Skeletal muscle tissue (tissue), 4 donors: ENCODE results near the gene BTRC. TPM values are rescaled to one million over a fixed set of nuclear protein-coding genes. Genes with fewer than 3 reads are reported as not detected.
"Not testable (repeated sequence)": the region's sequence is repeated elsewhere in the genome, so short reads cannot be mapped to it uniquely, and the experiment has no call there.

Experiments used
- H3K27ac ChIP-seq: one replicate; pipeline ENCODE4 v1.7.0; 2013; ENCODE audit warnings: mild to moderate bottlenecking, low read depth, low read length, inconsistent platforms
- H3K27me3 ChIP-seq, 3 donors: one replicate each; pipeline ENCODE4 v1.7.0; 2013; ENCODE audit warnings: low read length in 3 of 3; ENCODE audit not compliant: control insufficient read depth in 3 of 3, insufficient read depth in 3 of 3
- H3K36me3 ChIP-seq, 3 donors: one replicate each; pipeline ENCODE4 v1.7.0; 2013; ENCODE audit warnings: low read length in 3 of 3; ENCODE audit not compliant: control insufficient read depth in 3 of 3, insufficient read depth in 3 of 3
- H3K4me1 ChIP-seq, 3 donors: one replicate each; pipeline ENCODE4 v1.7.0; 2013; ENCODE audit warnings: low read length in 3 of 3, mild to moderate bottlenecking in 3 of 3; ENCODE audit not compliant: control insufficient read depth in 3 of 3, insufficient read depth in 3 of 3
- H3K4me3 ChIP-seq, 3 donors: one replicate each; pipeline ENCODE4 v1.7.0; 2013; ENCODE audit warnings: low read length in 3 of 3
- H3K9ac ChIP-seq, 3 donors: one replicate each; pipeline ENCODE4 v1.7.0; 2013; ENCODE audit warnings: low read length in 3 of 3, mild to moderate bottlenecking in 3 of 3, moderate library complexity in 2 of 3, low read depth in 1 of 3
- H3K9me3 ChIP-seq, 3 donors: one replicate each; pipeline ENCODE4 v1.7.0; 2013; ENCODE audit warnings: low read length in 3 of 3; ENCODE audit not compliant: control insufficient read depth in 3 of 3
- total RNA-seq: library from RNA; depleted of rRNA; stranded (reverse); fragments of >200 nt; gene quantifications from one replicate; pipeline ENCODE4 v1.2.3, GENCODE V29; 2014
- donor health status: Osteomylitis.

Gene BTRC
- total RNA-seq, 1 donor from 2014 or later, result 19.8 TPM

DNA sequence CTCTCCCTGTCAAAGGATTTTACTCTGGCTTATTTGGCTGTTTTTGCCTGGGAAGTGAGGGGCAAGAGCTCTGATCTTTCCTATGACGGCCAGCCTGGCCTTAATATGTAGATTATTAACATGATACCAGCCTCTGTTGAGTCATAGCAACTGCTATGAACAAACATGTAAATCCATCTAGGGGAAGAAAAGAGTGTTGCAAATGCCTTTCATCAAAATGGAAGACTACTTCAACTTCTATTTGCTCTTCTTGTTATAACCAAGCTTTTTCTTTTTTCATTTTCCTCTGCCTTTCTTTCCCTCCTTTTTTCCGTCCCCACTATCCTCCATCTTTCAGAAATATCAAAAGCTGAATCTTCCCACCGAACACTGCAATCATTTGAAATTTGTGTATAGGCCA lies 46.6 kb downstream of the BTRC start:
- H3K9me3 ChIP-seq, result no peaks in the 10 kb centered on the region
- H3K27ac ChIP-seq, result no peak overlapping the region
- H3K36me3 ChIP-seq, result no peaks in the 10 kb centered on the region
- no peak overlapping the region for H3K9ac ChIP-seq
- H3K4me3 ChIP-seq, result no peak overlapping the region
- H3K4me1 ChIP-seq, result peaks cover 0 to 7% (median 3%) of the 10 kb centered on the region in 3 donors
- no peaks in the 10 kb centered on the region for H3K27me3 ChIP-seq

DNA sequence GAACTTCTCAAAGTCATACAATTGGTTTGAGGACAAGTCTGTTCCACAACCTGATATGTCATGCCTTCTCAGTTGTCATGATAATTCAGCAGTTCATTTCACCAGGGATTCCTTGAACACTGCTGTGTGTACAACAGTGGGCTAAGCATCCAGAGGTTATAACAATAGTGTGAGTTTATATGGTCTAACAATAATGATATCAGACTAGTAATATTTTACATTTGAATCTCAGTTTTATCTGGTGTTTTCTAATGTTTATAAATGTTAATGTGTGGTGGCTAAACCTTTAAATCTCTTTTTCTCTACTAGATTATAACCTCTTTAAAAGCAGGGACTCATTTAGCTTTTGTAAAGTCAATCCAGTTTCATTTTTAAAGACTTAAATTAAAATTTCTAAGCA lies 48.7 kb downstream of the BTRC start:
- Histone ChIP-seq H3K27ac (no peak overlapping the region), H3K4me3 (no peak overlapping the region), H3K27me3 (no peaks in the 10 kb centered on the region), H3K9ac (no peak overlapping the region), H3K9me3 (no peaks in the 10 kb centered on the region), H3K36me3 (no peaks in the 10 kb centered on the region), H3K4me1 (peaks cover 0 to 7% (median 3%) of the 10 kb centered on the region in 3 donors)

DNA sequence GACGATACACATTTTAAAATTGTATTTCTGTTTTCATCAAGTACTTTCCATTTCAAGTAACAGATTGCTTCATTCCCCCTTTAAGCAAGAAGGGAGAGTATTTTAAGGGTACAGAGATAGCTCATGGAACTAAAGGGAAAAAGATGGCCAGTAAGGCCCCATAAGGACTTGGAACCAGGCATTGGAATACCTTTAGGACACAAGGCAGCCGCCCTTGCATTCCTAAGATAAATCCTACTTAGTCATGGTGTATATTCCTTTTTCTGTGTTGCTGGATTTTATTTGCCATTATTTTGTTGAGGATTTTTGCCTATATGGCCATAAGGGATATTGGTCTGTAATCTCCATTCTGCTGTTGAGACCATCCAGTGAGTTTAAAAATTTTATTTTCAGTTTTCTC lies 49.2 kb downstream of the BTRC start:
- Histone ChIP-seq H3K27ac (no peak overlapping the region), H3K36me3 (no peaks in the 10 kb centered on the region), H3K4me1 (peaks cover 0 to 7% (median 3%) of the 10 kb centered on the region in 3 donors), H3K27me3 (no peaks in the 10 kb centered on the region), H3K9ac (no peak overlapping the region), H3K4me3 (no peak overlapping the region), H3K9me3 (no peaks in the 10 kb centered on the region)

DNA sequence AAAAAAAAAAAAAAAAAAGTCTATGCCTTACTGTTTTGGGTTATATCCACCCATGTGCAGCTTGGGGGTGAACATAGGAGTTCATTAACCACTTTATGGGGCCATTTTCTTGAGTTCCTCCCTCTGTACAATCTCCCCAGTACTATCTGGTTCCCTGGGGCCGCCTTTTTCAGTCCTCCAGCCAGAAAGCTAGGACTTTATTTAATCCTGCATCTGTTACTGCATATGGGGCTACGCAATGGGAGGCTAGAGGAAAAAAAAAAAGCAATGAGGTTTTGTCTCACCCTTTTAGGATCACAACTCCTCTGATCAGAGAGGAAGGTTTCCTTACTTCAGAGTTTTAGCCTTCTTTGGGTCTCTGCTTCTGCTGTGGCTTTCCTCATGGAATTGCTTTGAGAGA lies 51.0 kb downstream of the BTRC start:
- no peaks in the 10 kb centered on the region for H3K27me3 ChIP-seq
- no peak overlapping the region for H3K27ac ChIP-seq
- H3K9ac ChIP-seq, result no peak overlapping the region
- H3K4me1 ChIP-seq, result peaks cover 0 to 7% (median 3%) of the 10 kb centered on the region in 3 donors
- no peaks in the 10 kb centered on the region for H3K9me3 ChIP-seq
- H3K36me3 ChIP-seq, result peaks cover 0 to 3% (median 2%) of the 10 kb centered on the region in 3 donors
- no peak overlapping the region for H3K4me3 ChIP-seq

DNA sequence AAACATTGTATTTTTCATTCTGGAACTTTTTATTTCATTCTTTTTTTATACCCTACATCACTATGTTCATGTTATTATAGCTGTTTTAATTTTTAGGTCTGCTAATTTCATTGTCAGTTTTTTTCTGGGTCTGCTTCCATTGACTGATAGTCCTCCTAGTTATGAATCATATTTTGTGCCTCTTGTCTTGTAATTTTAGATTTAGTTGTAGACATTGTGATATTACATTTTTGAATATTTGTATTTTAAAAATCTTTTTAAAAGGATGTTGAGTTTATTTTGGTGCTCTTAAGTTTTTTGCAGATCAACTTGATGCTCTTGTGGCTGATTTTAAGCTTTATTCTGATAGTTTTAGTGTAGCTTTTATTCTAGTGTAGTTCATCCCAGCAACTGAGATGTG lies 57.6 kb downstream of the BTRC start:
- Histone ChIP-seq H3K27me3 (no peaks in the 10 kb centered on the region), H3K4me3 (no peak overlapping the region), H3K4me1 (peaks cover 0 to 3% (median 0%) of the 10 kb centered on the region in 3 donors), H3K9ac (no peak overlapping the region), H3K9me3 (no peaks in the 10 kb centered on the region), H3K27ac (no peak overlapping the region), H3K36me3 (peaks cover 0 to 3% (median 2%) of the 10 kb centered on the region in 3 donors)

DNA sequence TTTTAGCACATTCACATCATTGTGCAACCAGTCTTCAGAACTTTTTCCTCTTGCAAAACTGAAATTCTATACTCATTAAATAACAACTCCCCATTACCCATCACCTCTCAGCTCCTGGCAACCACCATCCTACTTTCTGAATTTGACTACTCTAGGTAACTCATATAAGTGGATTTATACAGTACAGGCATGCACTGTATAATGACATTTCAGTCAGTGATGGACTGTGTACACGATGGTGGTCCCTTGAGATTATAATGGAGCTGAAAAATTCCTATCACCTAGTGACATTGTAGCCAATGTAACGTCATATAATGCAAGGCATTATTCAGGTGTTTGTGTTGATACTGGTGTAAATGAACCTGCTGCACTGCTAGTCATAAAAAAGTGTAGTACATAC lies 60.1 kb downstream of the BTRC start:
- peaks cover 0 to 3% (median 2%) of the 10 kb centered on the region in 3 donors for H3K36me3 ChIP-seq
- H3K27ac ChIP-seq, result no peak overlapping the region
- H3K4me3 ChIP-seq, result no peak overlapping the region
- H3K27me3 ChIP-seq, result no peaks in the 10 kb centered on the region
- H3K9me3 ChIP-seq, result no peaks in the 10 kb centered on the region
- no peak overlapping the region for H3K9ac ChIP-seq
- peaks cover 0 to 3% (median 0%) of the 10 kb centered on the region in 3 donors for H3K4me1 ChIP-seq

DNA sequence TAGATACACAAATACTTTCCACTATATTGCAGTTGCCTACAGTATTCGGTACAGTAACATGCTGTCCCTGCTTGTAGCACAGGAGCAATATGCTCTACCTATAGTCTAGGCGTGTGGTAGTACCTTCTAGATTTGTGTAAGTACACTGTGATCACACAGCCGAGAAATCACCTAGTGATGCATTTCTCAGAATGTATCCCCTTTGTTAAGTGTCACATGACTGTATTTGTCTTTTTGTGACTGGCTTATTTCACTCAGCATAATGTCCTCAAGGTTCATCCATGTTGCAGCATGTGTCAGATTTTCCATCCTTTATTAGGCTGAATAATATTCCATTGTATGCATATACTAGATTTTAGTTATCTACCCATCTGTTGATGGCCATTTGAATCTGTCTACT lies 61.9 kb downstream of the BTRC start:
- no peak overlapping the region for H3K4me3 ChIP-seq
- no peaks in the 10 kb centered on the region for H3K9me3 ChIP-seq
- no peaks in the 10 kb centered on the region for H3K27me3 ChIP-seq
- peaks cover 0 to 7% (median 0%) of the 10 kb centered on the region in 3 donors for H3K4me1 ChIP-seq
- H3K9ac ChIP-seq, result no peak overlapping the region
- H3K27ac ChIP-seq, result no peak overlapping the region
- H3K36me3 ChIP-seq, result no peaks in the 10 kb centered on the region

DNA sequence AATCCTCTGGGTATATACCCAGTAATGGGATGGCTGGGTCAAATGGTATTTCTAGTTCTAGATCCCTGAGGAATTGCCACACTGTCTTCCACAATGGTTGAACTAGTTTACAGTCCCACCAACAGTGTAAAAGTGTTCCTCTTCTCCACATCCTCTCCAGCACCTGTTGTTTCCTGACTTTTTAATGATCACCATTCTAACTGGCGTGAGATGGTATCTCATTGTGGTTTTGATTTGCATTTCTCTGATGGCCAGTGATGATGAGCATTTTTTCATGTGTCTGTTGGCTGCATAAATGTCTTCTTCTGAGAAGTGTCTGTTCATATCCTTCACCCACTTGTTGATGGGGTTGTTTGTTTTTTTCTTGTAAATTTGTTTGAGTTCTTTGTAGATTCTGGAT lies 68.0 kb downstream of the BTRC start:
- not testable (repeated sequence) for H3K27me3 ChIP-seq, H3K9ac ChIP-seq, H3K27ac ChIP-seq, H3K9me3 ChIP-seq, H3K36me3 ChIP-seq, H3K4me1 ChIP-seq, H3K4me3 ChIP-seq

DNA sequence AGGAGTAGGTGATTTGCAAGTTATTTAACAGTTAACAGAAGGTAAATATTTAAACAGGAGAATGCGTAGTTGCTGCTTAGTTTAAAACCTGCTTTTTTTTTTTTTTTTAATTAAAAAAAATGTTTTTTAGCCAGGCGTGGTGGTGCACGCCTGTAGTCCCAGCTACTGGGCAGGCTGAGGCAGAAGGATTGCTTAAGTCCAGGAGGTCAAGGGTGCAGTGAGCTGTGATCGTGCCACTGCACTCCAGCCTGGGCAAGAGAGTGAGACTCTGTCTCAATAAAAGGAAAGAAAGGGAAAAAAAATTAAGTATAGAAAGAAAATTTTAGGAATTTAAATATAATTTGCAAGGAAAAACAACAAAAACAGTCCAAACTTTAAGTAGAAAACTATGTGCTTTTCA lies 71.6 kb downstream of the BTRC start:
- no peak overlapping the region for H3K4me3 ChIP-seq
- no peaks in the 10 kb centered on the region for H3K4me1 ChIP-seq
- no peaks in the 10 kb centered on the region for H3K36me3 ChIP-seq
- H3K27ac ChIP-seq, result no peak overlapping the region
- no peaks in the 10 kb centered on the region for H3K9me3 ChIP-seq
- no peaks in the 10 kb centered on the region for H3K27me3 ChIP-seq
- no peak overlapping the region for H3K9ac ChIP-seq

DNA sequence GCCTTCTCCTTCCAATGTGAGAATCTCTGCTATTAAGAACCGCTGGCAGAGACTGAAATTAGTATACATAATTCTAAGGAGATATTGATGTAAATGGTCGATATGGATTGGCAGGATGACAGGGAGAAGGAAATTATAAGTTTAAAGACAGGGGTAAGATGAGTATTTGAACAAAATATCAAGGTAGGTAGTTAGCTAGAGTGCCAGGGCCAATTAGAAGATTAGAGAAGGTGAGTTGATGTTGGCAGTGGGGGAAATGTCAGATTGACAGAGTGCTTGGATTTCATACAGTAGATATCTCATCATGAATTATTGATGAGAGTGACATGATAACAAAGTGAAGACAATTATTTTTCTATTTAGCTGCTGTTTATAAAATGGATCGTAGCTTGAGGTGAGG lies 74.1 kb downstream of the BTRC start:
- no peaks in the 10 kb centered on the region for H3K9me3 ChIP-seq
- no peaks in the 10 kb centered on the region for H3K4me1 ChIP-seq
- H3K9ac ChIP-seq, result no peak overlapping the region
- H3K4me3 ChIP-seq, result no peak overlapping the region
- H3K27ac ChIP-seq, result no peak overlapping the region
- peaks cover 0 to 2% (median 0%) of the 10 kb centered on the region in 3 donors for H3K36me3 ChIP-seq
- H3K27me3 ChIP-seq, result no peaks in the 10 kb centered on the region

DNA sequence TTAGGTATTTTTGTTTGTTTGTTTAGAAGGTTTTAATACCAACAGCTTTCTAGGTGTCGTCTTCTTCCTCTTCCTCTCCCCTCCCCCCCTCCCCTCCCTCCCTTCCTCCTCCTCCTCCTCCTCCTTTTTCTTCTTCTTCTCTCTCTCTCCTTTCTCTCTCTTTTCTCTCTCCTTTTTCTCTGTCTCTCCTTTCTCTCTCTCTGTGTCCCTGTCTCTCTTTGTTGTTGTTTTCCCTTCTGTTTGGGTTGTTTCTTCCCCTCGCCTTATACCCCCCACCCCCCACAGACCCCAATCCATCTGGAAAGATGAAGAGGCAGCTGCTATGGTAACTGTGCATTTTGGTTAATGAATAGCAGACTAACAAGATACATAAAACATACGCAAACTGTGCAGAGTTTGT lies 75.5 kb downstream of the BTRC start:
- Histone ChIP-seq H3K9me3 (no peaks in the 10 kb centered on the region), H3K27me3 (no peaks in the 10 kb centered on the region), H3K27ac (no peak overlapping the region), H3K9ac (no peak overlapping the region), H3K4me1 (no peaks in the 10 kb centered on the region), H3K36me3 (peaks cover 0 to 2% (median 0%) of the 10 kb centered on the region in 3 donors), H3K4me3 (no peak overlapping the region)
